ENCODE results near the gene ASB6. TPM values are rescaled to one million over a fixed set of nuclear protein-coding genes. Genes with fewer than 3 reads are reported as not detected.

ASB6 gene
- total and polyA plus RNA-seq, 5 donors: 9.1 to 10.7 (median 10.1) TPM

DNA sequence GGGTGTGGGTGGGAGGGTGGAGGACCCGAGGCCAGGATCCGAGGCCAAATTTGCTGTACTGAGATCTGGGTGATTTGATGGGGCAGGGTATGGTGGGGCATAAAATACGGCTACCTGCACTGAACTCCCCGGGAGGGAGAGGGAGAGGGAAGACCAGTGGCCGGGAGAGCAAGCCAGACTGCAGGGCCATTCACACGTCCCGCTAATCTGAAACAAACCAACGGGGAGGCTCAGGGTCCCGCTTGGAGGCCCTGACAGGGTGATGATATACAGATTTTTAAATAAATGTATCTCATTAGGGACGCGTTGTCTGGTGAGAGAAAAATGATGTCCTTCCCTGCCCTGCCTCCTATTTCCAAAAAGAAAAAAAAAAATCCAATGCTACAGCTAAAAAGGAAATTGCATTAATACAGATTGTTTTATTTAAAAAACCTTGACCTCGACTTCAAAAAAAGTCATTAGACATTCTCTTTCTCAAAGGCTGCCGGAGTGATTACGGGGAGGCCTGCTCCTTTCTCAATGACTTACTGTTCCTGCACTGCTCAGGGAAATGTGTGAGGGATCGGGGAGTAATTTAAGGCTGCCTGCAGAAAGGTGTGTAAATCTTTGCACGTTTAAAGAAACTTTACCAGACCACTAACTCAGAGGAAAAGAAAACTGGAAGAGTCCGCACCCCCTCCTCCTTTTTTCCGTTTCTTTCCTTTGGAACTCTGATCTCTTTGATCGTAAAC is 12.0 kb upstream of the ASB6 start:
- H3K9me3 ChIP-seq (ENCODE audit: control insufficient read depth, low read length): no peaks in the 10 kb centered on the region
- H3K4me3 ChIP-seq (ENCODE audit: low read length): no peak overlapping the region
- WGBS: 43% methylated on average over 19 of the region's 19 CpGs
- DNase-seq: peak in 2 of 3 donors; percentile 5 to 16
- no peak overlapping the region for H3K27ac ChIP-seq (ENCODE audit: low read length)
- ATAC-seq: no peak
- H3K4me1 ChIP-seq (ENCODE audit: control insufficient read depth, insufficient read depth, low read length): no peaks in the 10 kb centered on the region
- H3K27me3 ChIP-seq (ENCODE audit: control insufficient read depth, insufficient read depth): no peaks in the 10 kb centered on the region
- intact Hi-C loops (cut with DNase I): no loop called here

DNA sequence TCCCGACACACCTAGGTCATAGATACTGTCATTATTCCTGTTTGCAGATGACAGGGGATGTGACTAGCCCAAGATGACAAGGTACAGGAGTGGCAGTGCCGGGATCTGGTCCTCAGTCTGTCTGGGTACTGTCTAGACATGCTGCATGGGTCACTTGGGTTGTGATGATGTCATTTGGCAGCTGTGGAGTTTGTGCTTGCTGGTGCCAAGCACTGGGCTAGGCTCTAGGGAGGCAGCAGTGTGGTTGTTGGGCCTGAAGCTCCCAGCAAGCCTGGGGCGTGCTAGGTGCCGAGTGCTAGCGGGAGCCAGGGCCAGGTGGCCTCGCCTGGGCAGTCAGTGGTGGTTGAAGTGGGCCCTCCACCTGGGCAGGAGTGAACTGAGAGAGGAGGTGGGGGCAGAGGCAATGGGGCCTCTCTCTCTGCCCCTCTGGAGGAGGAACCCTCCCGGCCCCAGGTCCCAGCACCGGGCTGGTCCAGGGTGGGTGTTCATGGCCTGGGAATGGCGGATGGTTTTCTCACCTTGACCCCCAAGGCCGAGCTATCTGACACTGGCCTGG is 8.8 kb upstream of the ASB6 start:
- 90% methylated on average over 10 of the region's 10 CpGs for WGBS
- Histone ChIP-seq H3K27ac (ENCODE audit: low read length) (no peak overlapping the region), H3K4me1 (ENCODE audit: control insufficient read depth, insufficient read depth, low read length) (no peaks in the 10 kb centered on the region), H3K27me3 (ENCODE audit: control insufficient read depth, insufficient read depth) (no peaks in the 10 kb centered on the region), H3K9me3 (ENCODE audit: control insufficient read depth, low read length) (no peaks in the 10 kb centered on the region), H3K4me3 (ENCODE audit: low read length) (no peak overlapping the region)
- DNase-seq (peak in 2 of 3 donors; percentile 30 to 41), ATAC-seq (no peak)
- intact Hi-C loops (cut with DNase I): no loop called here

DNA sequence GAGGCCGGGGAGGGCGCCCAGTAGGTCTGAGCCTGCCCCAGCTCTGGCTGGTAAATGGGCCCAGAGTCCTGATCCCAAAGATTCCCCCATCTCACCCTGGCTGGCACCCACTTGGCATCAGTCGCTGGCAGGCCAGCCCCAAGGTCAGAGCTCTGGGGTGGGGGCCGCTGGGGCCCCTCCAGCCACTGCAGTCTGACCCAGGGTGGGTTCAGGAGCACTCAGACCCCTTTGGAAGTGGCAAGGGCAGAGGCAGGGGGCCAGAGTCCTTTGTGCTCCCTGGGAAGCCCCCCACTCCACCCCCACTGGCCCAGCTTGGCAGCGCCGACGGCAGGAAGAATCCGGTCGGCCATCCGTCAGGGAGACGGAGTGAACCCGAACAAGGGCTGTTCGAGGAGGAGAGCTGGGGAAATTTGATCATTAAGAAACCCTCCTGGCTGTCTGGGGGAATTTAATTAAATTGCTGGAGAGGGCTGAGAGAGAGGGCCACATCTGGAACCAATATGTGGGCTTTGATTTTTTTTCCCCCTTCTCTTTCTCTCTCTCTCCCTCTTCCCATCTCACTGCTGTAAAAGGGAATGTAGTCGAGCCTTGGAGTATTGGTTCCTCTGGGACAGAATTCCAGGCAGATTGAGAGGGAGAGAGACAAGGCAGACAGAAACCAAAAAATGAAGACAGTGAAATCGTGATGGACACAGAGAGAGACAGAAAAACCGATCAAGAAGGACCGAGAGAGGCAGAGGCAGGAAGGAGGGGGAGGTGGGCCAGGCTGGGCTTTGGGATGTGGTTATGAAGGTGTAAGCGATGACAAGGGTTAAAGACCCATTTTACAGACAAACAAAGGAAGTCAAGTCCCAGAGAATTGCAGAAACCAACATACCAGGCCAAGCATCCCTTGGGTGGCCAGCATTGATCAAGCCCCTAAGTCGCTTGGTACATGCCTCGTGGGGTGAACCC is 8.1 kb upstream of the ASB6 start:
- Histone ChIP-seq H3K9me3 (ENCODE audit: control insufficient read depth, low read length) (no peaks in the 10 kb centered on the region), H3K27me3 (ENCODE audit: control insufficient read depth, insufficient read depth) (no peaks in the 10 kb centered on the region), H3K4me1 (ENCODE audit: control insufficient read depth, insufficient read depth, low read length) (no peaks in the 10 kb centered on the region), H3K4me3 (ENCODE audit: low read length) (no peak overlapping the region), H3K27ac (ENCODE audit: low read length) (no peak overlapping the region)
- intact Hi-C loops (cut with DNase I): loop anchor here in 2 of 4 donors (10.0 kb wide), 1 partner anchor 135 kb away; no protein-coding TSS in a partner anchor
- DNase-seq: peak in 2 of 3 donors; percentile 39 to 54
- ATAC-seq: no peak
- 86% methylated on average over 20 of the region's 20 CpGs for WGBS

DNA sequence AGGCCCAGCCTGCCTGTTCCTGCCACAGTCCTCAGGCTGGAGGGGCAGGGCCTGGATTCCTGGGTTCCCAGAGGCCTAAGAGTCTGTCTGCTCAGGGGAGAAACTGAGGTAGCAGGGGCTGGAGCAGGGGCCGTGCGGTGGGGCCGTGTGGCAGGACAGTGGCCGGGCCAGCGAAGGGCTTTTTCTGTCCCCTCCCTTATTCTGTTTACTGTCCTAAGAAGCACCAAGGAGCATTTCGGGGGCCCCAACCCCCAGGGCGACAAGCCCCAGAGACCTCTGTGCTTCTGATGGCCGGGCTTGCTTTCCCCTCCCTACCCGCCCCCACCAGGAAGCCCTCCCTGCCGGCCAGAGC is 6.8 kb upstream of the ASB6 start:
- Histone ChIP-seq H3K27me3 (ENCODE audit: control insufficient read depth, insufficient read depth) (no peaks in the 10 kb centered on the region), H3K4me1 (ENCODE audit: control insufficient read depth, insufficient read depth, low read length) (no peaks in the 10 kb centered on the region), H3K9me3 (ENCODE audit: control insufficient read depth, low read length) (no peaks in the 10 kb centered on the region), H3K4me3 (ENCODE audit: low read length) (no peak overlapping the region), H3K27ac (ENCODE audit: low read length) (no peak overlapping the region)
- no peak for ATAC-seq
- peak in 1 of 3 donors; percentile 23 for DNase-seq
- WGBS: 73% methylated on average over 10 of the region's 10 CpGs
- intact Hi-C loops (cut with DNase I): loop anchor here in 2 of 4 donors (10.0 kb wide), 1 partner anchor 136 kb away; no protein-coding TSS in a partner anchor

DNA sequence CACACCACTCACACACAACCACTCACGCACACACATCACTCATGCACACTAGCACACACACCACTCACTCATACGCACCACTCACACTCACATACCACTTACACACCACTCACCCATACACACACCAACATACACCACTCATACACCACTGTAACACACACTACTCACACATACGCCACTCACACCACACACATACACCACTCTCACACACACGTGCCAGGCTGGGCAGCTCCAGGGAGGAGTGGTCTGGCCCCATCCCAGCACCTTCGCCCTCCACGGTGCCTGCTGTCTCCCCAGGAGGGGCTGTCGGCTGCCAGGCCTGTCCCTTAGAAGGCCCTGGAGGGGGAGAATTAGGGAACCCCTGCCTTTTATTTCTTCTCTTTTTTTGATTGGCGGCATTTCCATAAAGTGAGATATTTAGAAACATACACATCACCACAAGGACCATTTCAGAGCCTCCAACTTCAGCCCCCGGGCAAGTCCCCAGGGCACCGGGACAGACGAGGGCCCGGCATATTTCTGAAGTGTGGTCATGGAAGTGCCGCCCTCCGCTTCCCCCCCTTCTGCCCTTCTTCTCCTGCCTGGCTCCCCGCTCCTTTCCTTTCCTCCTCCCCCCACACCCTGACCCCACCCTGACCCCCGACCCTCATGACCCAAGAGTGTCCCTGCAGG is 6.3 kb upstream of the ASB6 start:
- intact Hi-C loops (cut with DNase I): loop anchor here in 2 of 4 donors (10.0 kb wide), 1 partner anchor 137 kb away; no protein-coding TSS in a partner anchor
- Histone ChIP-seq H3K4me3 (ENCODE audit: low read length) (no peak overlapping the region), H3K9me3 (ENCODE audit: control insufficient read depth, low read length) (no peaks in the 10 kb centered on the region), H3K27me3 (ENCODE audit: control insufficient read depth, insufficient read depth) (no peaks in the 10 kb centered on the region), H3K4me1 (ENCODE audit: control insufficient read depth, insufficient read depth, low read length) (no peaks in the 10 kb centered on the region), H3K27ac (ENCODE audit: low read length) (no peak overlapping the region)
- DNase-seq: peak in 2 of 3 donors; percentile 47 to 48
- WGBS: 45% methylated on average over 16 of the region's 16 CpGs
- ATAC-seq: no peak

DNA sequence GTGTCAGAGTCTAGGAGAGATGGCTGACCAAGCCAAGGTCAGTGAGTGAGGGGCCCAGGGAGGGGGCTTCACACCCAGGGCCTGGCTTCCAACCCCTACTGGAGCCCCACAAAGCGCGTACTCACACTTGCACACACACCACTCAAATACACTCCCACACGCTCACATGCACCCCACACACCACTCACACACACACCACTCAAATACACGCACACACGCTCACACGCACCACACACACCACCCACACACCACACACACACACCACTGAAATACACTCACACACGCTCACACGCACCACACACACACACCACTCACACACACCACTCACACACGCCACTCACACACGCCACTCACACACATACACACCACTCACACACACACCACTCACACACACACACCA is 5.7 kb upstream of the ASB6 start:
- H3K27me3 ChIP-seq (ENCODE audit: control insufficient read depth, insufficient read depth): no peaks in the 10 kb centered on the region
- H3K4me3 ChIP-seq (ENCODE audit: low read length): no peak overlapping the region
- no peaks in the 10 kb centered on the region for H3K9me3 ChIP-seq (ENCODE audit: control insufficient read depth, low read length)
- no peaks in the 10 kb centered on the region for H3K4me1 ChIP-seq (ENCODE audit: control insufficient read depth, insufficient read depth, low read length)
- no peak for ATAC-seq
- H3K27ac ChIP-seq (ENCODE audit: low read length): no peak overlapping the region
- intact Hi-C loops (cut with DNase I): loop anchor here in 2 of 4 donors (10.0 kb wide), 1 partner anchor 137 kb away; no protein-coding TSS in a partner anchor
- DNase-seq: peak in 1 of 3 donors; percentile 14
- 88% methylated on average over 10 of the region's 10 CpGs for WGBS

DNA sequence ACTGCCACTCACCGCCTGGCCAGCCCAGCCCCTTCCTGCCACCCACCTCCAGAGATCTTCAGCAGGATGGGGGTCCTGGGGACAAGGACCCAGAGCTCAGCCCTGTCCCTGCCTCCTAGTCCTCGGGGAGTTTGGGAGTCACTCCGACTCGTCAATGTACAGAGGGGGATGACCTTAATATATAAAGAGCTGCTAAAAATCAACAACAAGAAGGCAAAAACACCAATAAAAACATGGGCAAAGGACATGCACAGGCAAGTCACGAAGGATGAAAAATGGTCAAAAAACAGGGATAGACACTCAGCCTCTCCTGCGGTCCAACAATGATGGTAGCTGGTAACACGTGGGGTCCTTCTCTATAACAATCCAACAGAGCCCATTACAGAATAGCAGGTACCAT is 4.7 kb upstream of the ASB6 start:
- no peaks in the 10 kb centered on the region for H3K27me3 ChIP-seq (ENCODE audit: control insufficient read depth, insufficient read depth)
- H3K27ac ChIP-seq (ENCODE audit: low read length): no peak overlapping the region
- peak in 2 of 3 donors; percentile 7 to 9 for DNase-seq
- 95% methylated on average over 7 of the region's 7 CpGs for WGBS
- no peaks in the 10 kb centered on the region for H3K9me3 ChIP-seq (ENCODE audit: control insufficient read depth, low read length)
- H3K4me1 ChIP-seq (ENCODE audit: control insufficient read depth, insufficient read depth, low read length): no peaks in the 10 kb centered on the region
- intact Hi-C loops (cut with DNase I): loop anchor here in 2 of 4 donors (10.0 kb wide), 1 partner anchor 138 kb away; no protein-coding TSS in a partner anchor
- no peak for ATAC-seq
- no peak overlapping the region for H3K4me3 ChIP-seq (ENCODE audit: low read length)

DNA sequence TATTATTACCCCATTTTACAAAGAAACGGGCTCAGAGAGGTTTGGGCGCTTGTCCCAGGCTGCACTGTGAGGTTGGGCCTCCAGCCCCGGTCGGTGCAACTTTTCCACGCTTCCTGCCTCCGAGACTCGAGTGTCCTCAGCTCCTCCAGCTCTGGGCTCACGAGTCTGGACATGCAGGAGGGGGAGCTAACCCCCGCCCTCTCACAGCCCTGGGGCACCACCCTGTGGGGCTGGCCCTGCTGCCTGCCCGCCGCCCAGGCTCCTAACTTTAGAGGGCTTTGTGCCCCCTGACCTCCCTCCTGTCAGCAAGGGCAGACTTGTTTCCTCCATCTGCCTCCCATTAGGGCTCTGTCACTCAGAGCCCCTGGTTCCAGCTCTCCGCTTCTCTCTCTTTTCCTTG is 4.3 kb upstream of the ASB6 start:
- H3K4me3 ChIP-seq (ENCODE audit: low read length): no peak overlapping the region
- peaks cover 1% of the 10 kb centered on the region for H3K4me1 ChIP-seq (ENCODE audit: control insufficient read depth, insufficient read depth, low read length)
- intact Hi-C loops (cut with DNase I): loop anchor here in 2 of 4 donors (10.0 kb wide), 1 partner anchor 139 kb away; no protein-coding TSS in a partner anchor
- ATAC-seq: no peak
- 73% methylated on average over 12 of the region's 12 CpGs for WGBS
- H3K27ac ChIP-seq (ENCODE audit: low read length): no peak overlapping the region
- no peaks in the 10 kb centered on the region for H3K27me3 ChIP-seq (ENCODE audit: control insufficient read depth, insufficient read depth)
- H3K9me3 ChIP-seq (ENCODE audit: control insufficient read depth, low read length): no peaks in the 10 kb centered on the region
- peak in 2 of 3 donors; percentile 23 to 41 for DNase-seq

DNA sequence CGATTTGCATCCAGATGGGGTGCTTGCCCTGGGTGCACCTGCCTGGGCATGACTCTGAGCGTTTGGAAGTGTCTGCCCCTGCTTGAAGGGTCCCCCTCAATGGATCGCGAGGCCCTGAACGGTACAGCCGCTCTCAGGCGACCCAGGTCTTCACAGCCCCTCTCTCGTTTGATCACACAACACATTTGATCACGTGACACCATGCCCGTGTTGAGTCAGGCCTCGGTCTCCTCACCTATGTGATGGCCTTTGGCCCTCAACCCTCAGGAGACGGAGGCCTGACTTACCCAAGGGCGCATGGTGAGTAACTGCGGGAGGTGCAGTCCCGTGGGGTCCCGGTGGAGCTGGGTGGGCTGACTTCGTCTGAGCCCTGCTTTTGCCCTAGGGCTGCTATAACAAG is 3.0 kb upstream of the ASB6 start:
- 68% methylated on average over 17 of the region's 17 CpGs for WGBS
- Histone ChIP-seq H3K27ac (ENCODE audit: low read length) (no peak overlapping the region), H3K27me3 (ENCODE audit: control insufficient read depth, insufficient read depth) (no peaks in the 10 kb centered on the region), H3K4me3 (ENCODE audit: low read length) (no peak overlapping the region), H3K9me3 (ENCODE audit: control insufficient read depth, low read length) (no peaks in the 10 kb centered on the region), H3K4me1 (ENCODE audit: control insufficient read depth, insufficient read depth, low read length) (peaks cover 6% of the 10 kb centered on the region)
- intact Hi-C loops (cut with DNase I): loop anchor here (5.0 to 10.0 kb wide), 2 partner anchors 137 to 140 kb away; no protein-coding TSS in a partner anchor
- DNase-seq: peak in 2 of 3 donors; percentile 32 to 36
- ATAC-seq: no peak

DNA sequence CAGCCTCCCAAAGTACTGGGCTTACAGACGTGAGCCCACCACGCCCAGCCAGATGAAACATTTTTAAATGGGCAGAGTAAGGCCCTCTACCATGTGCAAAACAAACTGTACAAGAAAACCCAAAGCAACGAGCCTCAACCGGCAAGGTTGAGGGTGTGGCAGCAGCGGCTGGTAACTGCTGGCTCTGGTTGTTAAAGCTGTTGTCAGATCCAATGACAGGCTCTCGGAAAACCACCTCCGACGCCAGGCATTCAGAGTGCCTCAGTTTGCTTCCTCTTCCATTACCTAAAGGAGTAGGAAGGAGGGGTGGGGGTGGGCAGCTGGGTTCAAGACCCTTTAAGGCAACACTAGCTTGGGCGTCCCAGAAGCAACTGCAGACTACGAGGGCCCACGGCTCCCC is 2.4 kb upstream of the ASB6 start:
- ATAC-seq: no peak
- no peaks in the 10 kb centered on the region for H3K27me3 ChIP-seq (ENCODE audit: control insufficient read depth, insufficient read depth)

More for the DNA sequence above, 2.4 kb upstream of the ASB6 start:
- Histone ChIP-seq H3K9me3 (ENCODE audit: control insufficient read depth, low read length) (no peaks in the 10 kb centered on the region), H3K4me1 (ENCODE audit: control insufficient read depth, insufficient read depth, low read length) (peaks cover 6% of the 10 kb centered on the region), H3K4me3 (ENCODE audit: low read length) (no peak overlapping the region), H3K27ac (ENCODE audit: low read length) (no peak overlapping the region)
- intact Hi-C loops (cut with DNase I): loop anchor here (5.0 to 10.0 kb wide), 2 partner anchors 138 to 140 kb away; no protein-coding TSS in a partner anchor
- peak in 2 of 3 donors; percentile 26 to 39 for DNase-seq
- WGBS: 66% methylated on average over 11 of the region's 11 CpGs

Measured in right cardiac atrium (tissue), 5 donors.